ENCODE results near the gene TNS1. TPM values are rescaled to one million over a fixed set of nuclear protein-coding genes. Genes with fewer than 3 reads are reported as not detected.

TNS1 gene
- polyA plus RNA-seq, 1 of the 3 experiments (the other 2 are of a cell fraction) = 12.1 TPM

- Histone ChIP-seq H3F3A (replicated peaks; ENCODE audit: insufficient read depth) (peaks cover 20% of the 10 kb centered on the region), H2AFZ (ENCODE audit: low read depth) (no peak overlapping the region), H4K20me1 (ENCODE audit: insufficient read depth) (no peaks in the 10 kb centered on the region), H3K4me3 (ENCODE audit: low read depth in 2 of 2, low read length in 1 of 2) (no peak overlapping the region), H3K9me3 (no peaks in the 10 kb centered on the region), H3K27ac (ENCODE audit: low read depth in 2 of 2, low read length in 1 of 2) (no peak overlapping the region), H3K36me3 (replicated peaks in 1 of 2; ENCODE audit: control insufficient read depth in 1 of 2, insufficient read depth in 2 of 2, low read length in 1 of 2) (peaks cover 0 to 33% of the 10 kb centered on the region in 2 experiments), H3K4me2 (no peak overlapping the region), H3K27me3 (ENCODE audit: insufficient read depth) (no peaks in the 10 kb centered on the region), H3K79me2 (ENCODE audit: insufficient read depth) (no peaks in the 10 kb centered on the region), H3K4me1 (ENCODE audit: control insufficient read depth in 1 of 2, insufficient read depth in 2 of 2, low read depth in 1 of 2, low read length in 1 of 2) (peaks cover 0 to 7% of the 10 kb centered on the region in 2 experiments; a peak in 2 of 4 replicates), H3K9ac (no peak overlapping the region), H3K9me2 (no peaks in the 10 kb centered on the region)
- no peak for DNase-seq
- POLR2A ChIA-PET = no interaction called here
- TF ChIP-seq NRF1 (IDR thresholded peaks at IDR 0.05; ENCODE audit: low read depth, low read length) (no peak), IRF3 (IDR thresholded peaks at IDR 0.05; ENCODE audit: low read depth, low read length) (no peak), USF2 (IDR thresholded peaks at IDR 0.05; ENCODE audit: borderline replicate concordance, low read depth, low read length) (no peak), TAF1 (IDR thresholded peaks at IDR 0.05; ENCODE audit: borderline replicate concordance, low read depth, low read length) (no peak), RFX5 (IDR thresholded peaks at IDR 0.05; ENCODE audit: low read length) (no peak)
- CTCF ChIA-PET = interaction anchor here (0.7 to 1.8 kb wide), 6 partner anchors 9 to 284 kb away, joined by 3 to 6 read pairs (median 4); no protein-coding TSS in a partner anchor
Observed at GRCh38 chr2:217783243-217783642, 219.6 kb downstream of the TNS1 start.

- H3K4me3 ChIP-seq (ENCODE audit: low read depth in 2 of 2, low read length in 1 of 2) = no peak overlapping the region
- H3K9ac ChIP-seq = no peak overlapping the region
- H3K36me3 ChIP-seq (replicated peaks in 1 of 2; ENCODE audit: control insufficient read depth in 1 of 2, insufficient read depth in 2 of 2, low read length in 1 of 2) = peaks cover 0 to 47% of the 10 kb centered on the region in 2 experiments
- ChIA-PET POLR2A (no interaction called here), CTCF (interaction anchor here (0.9 to 7.0 kb wide), 7 partner anchors 8 to 255 kb away, joined by 3 to 55 read pairs (median 8); no protein-coding TSS in a partner anchor)
- TF ChIP-seq MAX (IDR thresholded peaks at IDR 0.05; ENCODE audit: low read depth) (no peak), SIN3A (IDR thresholded peaks at IDR 0.05; ENCODE audit: borderline replicate concordance, low read depth, low read length) (no peak), RAD21 (IDR thresholded peaks at IDR 0.05; ENCODE audit: low read length) (no peak), RCOR1 (IDR thresholded peaks at IDR 0.05; ENCODE audit: low read length) (no peak), MEF2A (IDR thresholded peaks at IDR 0.05; ENCODE audit: borderline replicate concordance, low read depth) (no peak), EZH2phosphoT487 (IDR thresholded peaks at IDR 0.05; ENCODE audit: borderline replicate concordance, low read depth) (no peak), IRF3 (IDR thresholded peaks at IDR 0.05; ENCODE audit: low read depth, low read length) (no peak), ELF1 (IDR thresholded peaks at IDR 0.05) (no peak), SMC3 (IDR thresholded peaks at IDR 0.05; ENCODE audit: low read depth, low read length) (no peak), NRF1 (IDR thresholded peaks at IDR 0.05; ENCODE audit: low read depth, low read length) (no peak), PBX3 (IDR thresholded peaks at IDR 0.05) (no peak), FOXJ3 (CRISPR knock-in tag; IDR thresholded peaks at IDR 0.05) (no peak), USF2 (IDR thresholded peaks at IDR 0.05; ENCODE audit: borderline replicate concordance, low read depth, low read length) (no peak), CTCF (IDR thresholded peaks at IDR 0.05) (no peak), TEAD4 (IDR thresholded peaks at IDR 0.05; ENCODE audit: borderline replicate concordance, insufficient read depth) (no peak), RXRA (IDR thresholded peaks at IDR 0.05; ENCODE audit: borderline replicate concordance, low read depth) (no peak)
- no peaks in the 10 kb centered on the region; a peak in 1 of 4 replicates for H3K4me1 ChIP-seq (ENCODE audit: control insufficient read depth in 1 of 2, insufficient read depth in 2 of 2, low read depth in 1 of 2, low read length in 1 of 2)
- no peaks in the 10 kb centered on the region for H3K27me3 ChIP-seq (ENCODE audit: insufficient read depth)
- H2AFZ ChIP-seq (ENCODE audit: low read depth) = no peak overlapping the region
- no peaks in the 10 kb centered on the region for H3K79me2 ChIP-seq (ENCODE audit: insufficient read depth)
- H3F3A ChIP-seq (replicated peaks; ENCODE audit: insufficient read depth) = peaks cover 12% of the 10 kb centered on the region
- no peaks in the 10 kb centered on the region for H4K20me1 ChIP-seq (ENCODE audit: insufficient read depth)
- H3K9me2 ChIP-seq = no peaks in the 10 kb centered on the region
- no peaks in the 10 kb centered on the region for H3K9me3 ChIP-seq
- H3K4me2 ChIP-seq = no peak overlapping the region
- H3K27ac ChIP-seq (ENCODE audit: low read depth in 2 of 2, low read length in 1 of 2) = no peak overlapping the region
- DNase-seq = peak; percentile 1
Observed at GRCh38 chr2:217777906-217778305, 224.9 kb downstream of the TNS1 start.
